K562 (cell line): ENCODE results near the gene AFF2. TPM values are rescaled to one million over a fixed set of nuclear protein-coding genes. Genes with fewer than 3 reads are reported as not detected.

Experiments
- ARHGAP35 ChIP-seq: fragments of 450-650 bp; IDR thresholded peaks from 2 replicates; pipeline ENCODE4 v1.6.1; 2018; ENCODE audit not compliant: partially characterized antibody
- CEBPB ChIP-seq: fragments of 450-650 bp; IDR thresholded peaks from 2 replicates; pipeline ENCODE4 v1.6.1; 2016; ENCODE audit warnings: missing genetic modification characterization, missing compliant biosample characterization
- CREBBP ChIP-seq: IDR thresholded peaks from one replicate; pipeline ENCODE4 v1.6.1; 2012; ENCODE audit warnings: low read depth, mild to moderate bottlenecking, control low read depth, inconsistent platforms, low read length
- E2F3 ChIP-seq: fragments of 250-450 bp; sonication (Bioruptor Pico); IDR thresholded peaks from 2 replicates; pipeline ENCODE4 v1.4.0; 2020; ENCODE audit warnings: mild to moderate bottlenecking
- FOSL1 ChIP-seq: fragments of 200-800 bp; sonication (Bioruptor generic); conservative IDR thresholded peaks from 2 replicates; pipeline ENCODE4 v1.6.1; 2016; ENCODE audit warnings: missing genetic modification characterization, missing compliant biosample characterization
- FOXJ3 ChIP-seq: sonication (generic); formaldehyde crosslinking; IDR thresholded peaks from 2 replicates; pipeline ENCODE4 v1.4.0; 2020; ENCODE audit warnings: mild to moderate bottlenecking, missing genetic modification reagents
- HLTF ChIP-seq: fragments of 450-650 bp; IDR thresholded peaks from 2 replicates; pipeline ENCODE4 v1.6.1; 2016
- HNRNPK ChIP-seq: fragments of 200-400 bp; formaldehyde crosslinking; IDR thresholded peaks from one replicate; pipeline ENCODE4 v1.6.1; 2018; ENCODE audit warnings: mild to moderate bottlenecking, low read depth, low read length; ENCODE audit not compliant: poor library complexity, severe bottlenecking
- LCOR ChIP-seq: sonication (generic); formaldehyde crosslinking; IDR thresholded peaks from 2 replicates; pipeline ENCODE4 v1.8.0; 2022; ENCODE audit warnings: mild to moderate bottlenecking, missing genetic modification reagents
- NUFIP1 ChIP-seq: fragments of 450-650 bp; IDR thresholded peaks from 2 replicates; pipeline ENCODE4 v1.6.1; 2018; ENCODE audit not compliant: partially characterized antibody
- RB1 ChIP-seq: fragments of 450-650 bp; IDR thresholded peaks from 2 replicates; pipeline ENCODE4 v1.6.1; 2017; ENCODE audit warnings: low read depth, mild to moderate bottlenecking
- SNAPC5 ChIP-seq: fragments of 250-450 bp; sonication (Bioruptor Pico); IDR thresholded peaks from 2 replicates; pipeline ENCODE4 v1.8.0; 2021; ENCODE audit warnings: moderate library complexity, mild to moderate bottlenecking, inconsistent platforms
- STAT6 ChIP-seq: sonication (generic); formaldehyde crosslinking; IDR thresholded peaks from 2 replicates; pipeline ENCODE4 v1.8.1; 2023; ENCODE audit warnings: mild to moderate bottlenecking, missing genetic modification reagents
- ZBED1 ChIP-seq: IDR thresholded peaks from 2 replicates; pipeline ENCODE4 v1.6.1; 2014
- ZNF3 ChIP-seq: fragments of 250-450 bp; sonication (Bioruptor Pico); IDR thresholded peaks from 2 replicates; pipeline ENCODE4 v1.5.0; 2021; ENCODE audit warnings: mild to moderate bottlenecking, moderate library complexity
- ZNF316 ChIP-seq: fragments of 450-650 bp; IDR thresholded peaks from 2 replicates; pipeline ENCODE4 v1.6.1; 2016
- ZNF354B ChIP-seq: fragments of 250-450 bp; sonication (Bioruptor Pico); IDR thresholded peaks from 2 replicates; pipeline ENCODE4 v1.4.0; 2020
- ZNF655 ChIP-seq: fragments of 250-450 bp; sonication (Bioruptor Pico); IDR thresholded peaks from 2 replicates; pipeline ENCODE4 v1.5.0; 2021
- ZNF668 ChIP-seq: fragments of 250-450 bp; sonication (Bioruptor Pico); IDR thresholded peaks from 2 replicates; pipeline ENCODE4 v1.8.0; 2022; ENCODE audit warnings: mild to moderate bottlenecking, inconsistent platforms
- ZNF785 ChIP-seq: fragments of 250-450 bp; sonication (Bioruptor Pico); IDR thresholded peaks from 2 replicates; pipeline ENCODE4 v1.4.0; 2020; ENCODE audit warnings: mild to moderate bottlenecking
- polyA plus RNA-seq, 8 experiments: library from polyadenylated mRNA; depleted of rRNA in 4 of 8; stranded (reverse) in 5 of 8; unstranded in 3 of 8; fragments of >200 nt; fragmentation: Nextera tagmentation in 2 of 8; fragmentation: Illumina TruSeq in 1 of 8; extraction: Ambion mirVana in 2 of 8; extraction: Trizol in 1 of 8; gene quantifications; 2 replicates each; pipeline versions ENCODE4 v1.2.1 to v1.2.3, GENCODE V29; 2011 to 2014; ENCODE audit warnings: inconsistent platforms in 1 of 8, missing spikeins in 1 of 8
- total RNA-seq, 7 experiments: library from RNA; depleted of rRNA in 6 of 7; stranded (reverse); fragments of >200 nt in 6 of 7; fragmentation: Illumina TruSeq in 2 of 7; extraction: Trizol in 2 of 7; gene quantifications; 2 replicates each; pipeline versions ENCODE4 v1.2.1 to v1.2.3, GENCODE V29; 2011 to 2021; ENCODE audit warnings: low replicate concordance in 1 of 7
- TF ChIP-seq, protein P1 (sequence below), 2 experiments: fragments of 450-650 bp in 1 of 2; sonication (generic) in 1 of 2; formaldehyde crosslinking in 1 of 2; IDR thresholded peaks in 1 of 2; conservative IDR thresholded peaks in 1 of 2; 2 replicates each; pipeline versions ENCODE4 v1.6.1 to v1.8.1; 2016 to 2023; ENCODE audit warnings: mild to moderate bottlenecking in 2 of 2, moderate library complexity in 2 of 2, inconsistent platforms in 1 of 2, missing genetic modification reagents in 1 of 2
- TF ChIP-seq, protein P2 (sequence below): fragments of 250-450 bp; sonication (Bioruptor Pico); IDR thresholded peaks from 2 replicates; pipeline ENCODE4 v1.8.0; 2021; ENCODE audit warnings: borderline replicate concordance, mild to moderate bottlenecking, moderate library complexity; ENCODE audit not compliant: poor library complexity, severe bottlenecking

AFF2 gene
- total and polyA plus RNA-seq, 9 of the 15 experiments (the other 6 are each of a cell fraction or from before 2014, with no cell fraction given): 0.01 to 0.20 (median 0.07) TPM

GRCh38 chrX:148601034-148601433, 100.6 kb downstream of the AFF2 start (continued):
- TF ChIP-seq, protein P1, sequence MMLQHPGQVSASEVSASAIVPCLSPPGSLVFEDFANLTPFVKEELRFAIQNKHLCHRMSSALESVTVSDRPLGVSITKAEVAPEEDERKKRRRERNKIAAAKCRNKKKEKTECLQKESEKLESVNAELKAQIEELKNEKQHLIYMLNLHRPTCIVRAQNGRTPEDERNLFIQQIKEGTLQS (IDR thresholded peaks at IDR 0.05): peak; percentile 27; the same call in 1 of the 2 replicates
- TF ChIP-seq, protein P1 (CRISPR knock-in tag; conservative IDR thresholded peaks at IDR 0.05): no peak
- no peak for TF ChIP-seq HLTF
- no peak for TF ChIP-seq SNAPC5
- no peak for TF ChIP-seq CREBBP
- no peak for TF ChIP-seq ZBED1
- peak; percentile 54 for TF ChIP-seq FOSL1 (tag)
- no peak for TF ChIP-seq ARHGAP35
- no peak for TF ChIP-seq E2F3
- peak; percentile 24; the same call in 1 of the 2 replicates for TF ChIP-seq CEBPB (tag)
- no peak for TF ChIP-seq ZNF354B (CRISPR knock-in tag)
- TF ChIP-seq ZNF316: no peak
- TF ChIP-seq NUFIP1: no peak
- no peak for TF ChIP-seq STAT6 (CRISPR knock-in tag)
- no peak for TF ChIP-seq ZNF655 (CRISPR knock-in tag)
- no peak for TF ChIP-seq FOXJ3 (CRISPR knock-in tag)
- TF ChIP-seq LCOR (CRISPR knock-in tag): no peak
- no peak for TF ChIP-seq ZNF3 (CRISPR knock-in tag)
- TF ChIP-seq ZNF785 (CRISPR knock-in tag): no peak
- TF ChIP-seq, protein P2, sequence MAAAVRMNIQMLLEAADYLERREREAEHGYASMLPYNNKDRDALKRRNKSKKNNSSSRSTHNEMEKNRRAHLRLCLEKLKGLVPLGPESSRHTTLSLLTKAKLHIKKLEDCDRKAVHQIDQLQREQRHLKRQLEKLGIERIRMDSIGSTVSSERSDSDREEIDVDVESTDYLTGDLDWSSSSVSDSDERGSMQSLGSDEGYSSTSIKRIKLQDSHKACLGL (CRISPR knock-in tag): no peak
- TF ChIP-seq HNRNPK: no peak
- TF ChIP-seq ZNF668 (CRISPR knock-in tag): no peak
- TF ChIP-seq RB1: no peak
